ENCODE data around the gene CIDEB. TPM values are rescaled to one million over a fixed set of nuclear protein-coding genes. Genes with fewer than 3 reads are reported as not detected.

Gene CIDEB
- total RNA-seq, 3 donors from 2014 or later (not counting 1 experiment from before 2014, with no cell fraction given) = 40.0 to 59.6 (median 46.6) TPM

- H3K27me3 ChIP-seq (ENCODE audit: control insufficient read depth, insufficient read depth, low read length) = no peaks in the 10 kb centered on the region
- intact Hi-C loops (cut with micrococcal nuclease) = no loop called here
- no peaks in the 10 kb centered on the region for H3K9me3 ChIP-seq (ENCODE audit: control insufficient read depth, insufficient read depth, low read length)
- no peaks in the 10 kb centered on the region for H3K9me3 Mint-ChIP-seq
- H3K4me3 ChIP-seq (ENCODE audit: low read length) = no peak overlapping the region
- peak overlapping the region in 1 of 2 donors; percentile 41 for H3K27ac Mint-ChIP-seq
- ATAC-seq (no peak), DNase-seq (no peak)
- no peak overlapping the region for H3K4me3 Mint-ChIP-seq
- H3K4me1 ChIP-seq (ENCODE audit: control insufficient read depth, insufficient read depth, low read length) = peaks cover 29% of the 10 kb centered on the region
- no peak overlapping the region for H3K27ac ChIP-seq (ENCODE audit: low read length)
- H3K27me3 Mint-ChIP-seq (ENCODE audit: low read depth in 2 of 2) = no peaks in the 10 kb centered on the region
- WGBS (ENCODE audit: insufficient coverage) = 98% methylated on average over 6 of the region's 6 CpGs
- no peaks in the 10 kb centered on the region for H3K36me3 ChIP-seq (ENCODE audit: control insufficient read depth, insufficient read depth, low read length)
- H3K4me1 Mint-ChIP-seq = peaks cover 18 to 24% of the 10 kb centered on the region in 2 donors
- H3K36me3 Mint-ChIP-seq = no peaks in the 10 kb centered on the region
- no peak for TF ChIP-seq CTCF (IDR thresholded peaks at IDR 0.05)
Observed at GRCh38 chr14:24280797-24281460, 26.8 kb downstream of the CIDEB start.

GRCh38 chr14:24279301-24280186 is 28.2 kb downstream of the CIDEB start:
- H3K4me3 ChIP-seq (ENCODE audit: low read length) = no peak overlapping the region
- H3K27ac Mint-ChIP-seq = peak overlapping the region in 1 of 2 donors; percentile 54
- peaks cover 35% of the 10 kb centered on the region for H3K4me1 ChIP-seq (ENCODE audit: control insufficient read depth, insufficient read depth, low read length)
- no peak overlapping the region for H3K4me3 Mint-ChIP-seq
- TF ChIP-seq CTCF (IDR thresholded peaks at IDR 0.05) = no peak
- ATAC-seq (peak in 2 of 3 donors; percentile 72 to 77), DNase-seq (peak in 1 of 2 donors; percentile 79)
- H3K9me3 ChIP-seq (ENCODE audit: control insufficient read depth, insufficient read depth, low read length) = no peaks in the 10 kb centered on the region
- peak overlapping the region; percentile 23 for H3K27ac ChIP-seq (ENCODE audit: low read length)
- no peaks in the 10 kb centered on the region for H3K36me3 ChIP-seq (ENCODE audit: control insufficient read depth, insufficient read depth, low read length)
- 54% methylated on average over 10 of the region's 11 CpGs for WGBS (ENCODE audit: insufficient coverage)
- no peaks in the 10 kb centered on the region for H3K36me3 Mint-ChIP-seq
- H3K9me3 Mint-ChIP-seq = no peaks in the 10 kb centered on the region
- H3K27me3 Mint-ChIP-seq (ENCODE audit: low read depth in 2 of 2) = no peaks in the 10 kb centered on the region
- H3K4me1 Mint-ChIP-seq = peaks cover 18 to 24% of the 10 kb centered on the region in 2 donors
- intact Hi-C loops (cut with micrococcal nuclease) = no loop called here
- H3K27me3 ChIP-seq (ENCODE audit: control insufficient read depth, insufficient read depth, low read length) = no peaks in the 10 kb centered on the region

GRCh38 chr14:24278424-24278823 is 29.4 kb downstream of the CIDEB start:
- Histone ChIP-seq H3K4me3 (ENCODE audit: low read length) (no peak overlapping the region), H3K36me3 (ENCODE audit: control insufficient read depth, insufficient read depth, low read length) (no peaks in the 10 kb centered on the region), H3K27ac (ENCODE audit: low read length) (no peak overlapping the region), H3K9me3 (ENCODE audit: control insufficient read depth, insufficient read depth, low read length) (no peaks in the 10 kb centered on the region), H3K4me1 (ENCODE audit: control insufficient read depth, insufficient read depth, low read length) (peaks cover 41% of the 10 kb centered on the region), H3K27me3 (ENCODE audit: control insufficient read depth, insufficient read depth, low read length) (no peaks in the 10 kb centered on the region)
- Mint-ChIP-seq H3K4me3 (no peak overlapping the region), H3K9me3 (no peaks in the 10 kb centered on the region), H3K36me3 (no peaks in the 10 kb centered on the region), H3K4me1 (peaks cover 18 to 24% of the 10 kb centered on the region in 2 donors), H3K27me3 (ENCODE audit: low read depth in 2 of 2) (no peaks in the 10 kb centered on the region), H3K27ac (peak overlapping the region in 1 of 2 donors; percentile 70)
- DNase-seq (no peak), ATAC-seq (no peak)
- WGBS (ENCODE audit: insufficient coverage) = 99% methylated on average over 5 of the region's 5 CpGs
- no peak for TF ChIP-seq CTCF (IDR thresholded peaks at IDR 0.05)
- intact Hi-C loops (cut with micrococcal nuclease) = no loop called here

Data from natural killer cell (primary cell).